ENCODE results near the gene SEMA3A. TPM values are rescaled to one million over a fixed set of nuclear protein-coding genes. Genes with fewer than 3 reads are reported as not detected.

SEMA3A gene
- total and polyA plus RNA-seq, 2 of the 13 experiments (the other 11 are each of a cell fraction or from before 2014, with no cell fraction given): 0.29 to 1.2 TPM

- DNase-seq (ENCODE audit: low spot score) (no peak), FAIRE-seq (no peak), ATAC-seq (no peak)
- POLR2A ChIA-PET: no interaction called here
- Histone ChIP-seq H3K36me3 (replicated peaks in 1 of 2; ENCODE audit: control insufficient read depth in 1 of 2, insufficient read depth in 2 of 2, low read length in 2 of 2) (no peaks in the 10 kb centered on the region), H4K20me1 (ENCODE audit: insufficient read depth, low read length) (no peaks in the 10 kb centered on the region), H2AFZ (ENCODE audit: low read length) (no peak overlapping the region), H3K4me3 (replicated peaks in 1 of 3; ENCODE audit: insufficient read depth in 1 of 3, low read depth in 2 of 3, low read length in 3 of 3) (no peak overlapping the region), H3K27ac (ENCODE audit: extremely low read length, insufficient read depth, low read length) (no peak overlapping the region), H3K79me2 (ENCODE audit: insufficient read depth, low read length) (no peaks in the 10 kb centered on the region), H3K27me3 (ENCODE audit: control insufficient read depth in 1 of 2, insufficient read depth in 2 of 2, low read length in 2 of 2) (no peaks in the 10 kb centered on the region), H3K4me1 (ENCODE audit: insufficient read depth, low read length) (no peaks in the 10 kb centered on the region), H3K9me3 (ENCODE audit: low read length) (no peaks in the 10 kb centered on the region), H3K9ac (ENCODE audit: insufficient read depth, low read depth, low read length) (no peak overlapping the region), H3K4me2 (ENCODE audit: low read depth, low read length) (no peak overlapping the region)
- TF ChIP-seq REST (IDR thresholded peaks at IDR 0.05; ENCODE audit: borderline replicate concordance in 1 of 2, low read depth in 1 of 2, low read length in 2 of 2) (no peak), ZNF570 (CRISPR knock-in tag; IDR thresholded peaks at IDR 0.05; ENCODE audit: borderline replicate concordance) (no peak), ZNF773 (CRISPR knock-in tag; IDR thresholded peaks at IDR 0.05; ENCODE audit: borderline replicate concordance) (no peak), ZBTB7B (CRISPR knock-in tag; IDR thresholded peaks at IDR 0.05) (no peak), ZNF337 (CRISPR knock-in tag; IDR thresholded peaks at IDR 0.05; ENCODE audit: borderline replicate concordance, low read depth) (no peak)
- CTCF ChIA-PET (ENCODE audit: low intra/inter-chr PET ratio, low total read pairs): no interaction called here
- BruUV-seq (replicated peaks): no TSS peak
- in situ Hi-C loops (cut with HindIII; ENCODE audit: extremely low pct_ligation_motif_present, low pct_unique_long_range_greater_than_20kb): no loop called here
- intact Hi-C loops (cut with micrococcal nuclease; ENCODE audit: unreplicated experiment): no loop called here
- WGBS (ENCODE audit: low lambda C conversion rate): 1% methylated on average over 4 of the region's 4 CpGs
Observed at GRCh38 chr7:83921941-83922607, 272.5 kb downstream of the SEMA3A start.
